ENCODE data around the gene PPP4R1.

The PPP4R1 gene

GRCh38 chr18:9606039-9606438, 8.3 kb downstream of the PPP4R1 start:
- no peak overlapping the region for H3K4me3 ChIP-seq (ENCODE audit: low read depth, low read length)
- no peak for TF ChIP-seq CTCF (IDR thresholded peaks at IDR 0.05; ENCODE audit: insufficient read depth, low read length, missing control alignments)
- ChIA-PET CTCF (interaction anchor here (1.7 kb wide), 1 partner anchor 21 kb away, joined by 4 read pairs; no protein-coding TSS in a partner anchor), POLR2A (no interaction called here)
- no peak for DNase-seq (ENCODE audit: low read depth, low spot score)

- POLR2A ChIA-PET = no interaction called here
- TF ChIP-seq CTCF (IDR thresholded peaks at IDR 0.05; ENCODE audit: insufficient read depth, low read length, missing control alignments) = no peak
- no peak overlapping the region for H3K4me3 ChIP-seq (ENCODE audit: low read depth, low read length)
- DNase-seq (ENCODE audit: low read depth, low spot score) = no peak
- CTCF ChIA-PET = interaction anchor here (0.6 to 1.7 kb wide), 2 partner anchors 8 to 22 kb away, joined by 3 to 4 read pairs; no protein-coding TSS in a partner anchor
Measured at GRCh38 chr18:9604348-9604747, 10.0 kb downstream of the PPP4R1 start.

- no peak for TF ChIP-seq CTCF (IDR thresholded peaks at IDR 0.05; ENCODE audit: insufficient read depth, low read length, missing control alignments)
- no peak for DNase-seq (ENCODE audit: low read depth, low spot score)
- ChIA-PET CTCF (interaction anchor here (3.8 kb wide), 1 partner anchor 12 kb away, joined by 29 read pairs; no protein-coding TSS in a partner anchor), POLR2A (no interaction called here)
- no peak overlapping the region for H3K4me3 ChIP-seq (ENCODE audit: low read depth, low read length)
Measured at GRCh38 chr18:9599328-9599727, 15.0 kb downstream of the PPP4R1 start.

- ChIA-PET POLR2A (no interaction called here), CTCF (interaction anchor here (1.3 kb wide), 1 partner anchor 22 kb away, joined by 3 read pairs; no protein-coding TSS in a partner anchor)
- H3K4me3 ChIP-seq (ENCODE audit: low read depth, low read length) = no peak overlapping the region
- DNase-seq (ENCODE audit: low read depth, low spot score) = no peak
- TF ChIP-seq CTCF (IDR thresholded peaks at IDR 0.05; ENCODE audit: insufficient read depth, low read length, missing control alignments) = no peak
Measured at GRCh38 chr18:9597609-9598008, 16.8 kb downstream of the PPP4R1 start.

GRCh38 chr18:9596843-9597526, 17.4 kb downstream of the PPP4R1 start:
- POLR2A ChIA-PET = no interaction called here
- no peak overlapping the region for H3K4me3 ChIP-seq (ENCODE audit: low read depth, low read length)
- CTCF ChIA-PET = interaction anchor here (1.1 kb wide), 1 partner anchor 65 kb away, joined by 3 read pairs; no protein-coding TSS in a partner anchor
- DNase-seq (ENCODE audit: low read depth, low spot score) = no peak
- no peak for TF ChIP-seq CTCF (IDR thresholded peaks at IDR 0.05; ENCODE audit: insufficient read depth, low read length, missing control alignments)

- DNase-seq (ENCODE audit: low read depth, low spot score) = no peak
- TF ChIP-seq CTCF (IDR thresholded peaks at IDR 0.05; ENCODE audit: insufficient read depth, low read length, missing control alignments) = no peak
- H3K4me3 ChIP-seq (ENCODE audit: low read depth, low read length) = no peak overlapping the region
- POLR2A ChIA-PET = no interaction called here
- CTCF ChIA-PET = interaction anchor here (1.1 to 1.7 kb wide), 3 partner anchors 16 to 65 kb away, joined by 3 to 7 read pairs (median 3); no protein-coding TSS in a partner anchor
Measured at GRCh38 chr18:9596226-9596625, 18.1 kb downstream of the PPP4R1 start.

All from AG04449 (cell line).